ENCODE measurements around the gene MTAP. TPM values are rescaled to one million over a fixed set of nuclear protein-coding genes. Genes with fewer than 3 reads are reported as not detected.

MTAP gene
- total RNA-seq, 1 donor from 2014 or later: 56.1 TPM

GRCh38 chr9:21836437-21837161, 34.2 kb downstream of the MTAP start:
- Mint-ChIP-seq H3K4me3 (ENCODE audit: unreplicated experiment) (no peak overlapping the region), H3K27me3 (ENCODE audit: low read depth, unreplicated experiment) (no peaks in the 10 kb centered on the region), H3K36me3 (ENCODE audit: low read depth, unreplicated experiment) (peaks cover 54% of the 10 kb centered on the region), H3K27ac (ENCODE audit: unreplicated experiment) (peak overlapping the region; percentile 60), H3K9me3 (ENCODE audit: unreplicated experiment) (peaks cover 3% of the 10 kb centered on the region), H3K4me1 (ENCODE audit: low read depth, unreplicated experiment) (peaks cover 28% of the 10 kb centered on the region)
- no peak overlapping the region for H2AFZ ChIP-seq (ENCODE audit: low read depth, low read length)
- no peaks in the 10 kb centered on the region for H3K9me3 ChIP-seq (ENCODE audit: insufficient read depth, low read depth, low read length)
- H3K4me2 ChIP-seq (ENCODE audit: low read length): peak overlapping the region; percentile 73
- peak overlapping the region; percentile 97 for H3K27ac ChIP-seq (ENCODE audit: low read depth, low read length)
- peak overlapping the region; percentile 77 for H3K9ac ChIP-seq (ENCODE audit: low read length)
- DNase-seq (ENCODE audit: low read depth) (peak; percentile 99), FAIRE-seq (peak; percentile 99)
- TF ChIP-seq CTCF (IDR thresholded peaks at IDR 0.05; ENCODE audit: insufficient read depth, low read depth, low read length): no peak
- TF ChIP-seq EZH2 (IDR thresholded peaks at IDR 0.05; ENCODE audit: insufficient read depth, low read length): no peak
- H3K27me3 ChIP-seq (ENCODE audit: insufficient read depth, low read length): no peaks in the 10 kb centered on the region
- peaks cover 42% of the 10 kb centered on the region for H3K4me1 ChIP-seq (ENCODE audit: insufficient read depth, low read length)
- H3K79me2 ChIP-seq (ENCODE audit: insufficient read depth, low read length): peaks cover 30% of the 10 kb centered on the region
- H3K36me3 ChIP-seq (ENCODE audit: insufficient read depth, low read length): peaks cover 44% of the 10 kb centered on the region
- H3K4me3 ChIP-seq (ENCODE audit: insufficient read depth, low read depth, low read length): peak overlapping the region; percentile 2
- H4K20me1 ChIP-seq (ENCODE audit: insufficient read depth, low read length): no peaks in the 10 kb centered on the region

GRCh38 chr9:21837501-21837900, 35.1 kb downstream of the MTAP start:
- H3K4me1 ChIP-seq (ENCODE audit: insufficient read depth, low read length): peaks cover 33% of the 10 kb centered on the region
- peak overlapping the region; percentile 97 for H3K27ac ChIP-seq (ENCODE audit: low read depth, low read length)
- peak overlapping the region; percentile 73 for H3K4me2 ChIP-seq (ENCODE audit: low read length)

More at GRCh38 chr9:21837501-21837900, 35.1 kb downstream of the MTAP start:
- Histone ChIP-seq H4K20me1 (ENCODE audit: insufficient read depth, low read length) (no peaks in the 10 kb centered on the region), H3K9ac (ENCODE audit: low read length) (peak overlapping the region; percentile 77), H3K36me3 (ENCODE audit: insufficient read depth, low read length) (peaks cover 50% of the 10 kb centered on the region), H3K79me2 (ENCODE audit: insufficient read depth, low read length) (peaks cover 26% of the 10 kb centered on the region), H3K9me3 (ENCODE audit: insufficient read depth, low read depth, low read length) (no peaks in the 10 kb centered on the region), H2AFZ (ENCODE audit: low read depth, low read length) (no peak overlapping the region), H3K4me3 (ENCODE audit: insufficient read depth, low read depth, low read length) (no peak overlapping the region), H3K27me3 (ENCODE audit: insufficient read depth, low read length) (no peaks in the 10 kb centered on the region)
- Mint-ChIP-seq H3K4me3 (ENCODE audit: unreplicated experiment) (no peak overlapping the region), H3K27ac (ENCODE audit: unreplicated experiment) (no peak overlapping the region), H3K4me1 (ENCODE audit: low read depth, unreplicated experiment) (peaks cover 19% of the 10 kb centered on the region), H3K27me3 (ENCODE audit: low read depth, unreplicated experiment) (no peaks in the 10 kb centered on the region), H3K36me3 (ENCODE audit: low read depth, unreplicated experiment) (peaks cover 60% of the 10 kb centered on the region), H3K9me3 (ENCODE audit: unreplicated experiment) (peaks cover 7% of the 10 kb centered on the region)
- TF ChIP-seq CTCF (IDR thresholded peaks at IDR 0.05; ENCODE audit: insufficient read depth, low read depth, low read length) (no peak), EZH2 (IDR thresholded peaks at IDR 0.05; ENCODE audit: insufficient read depth, low read length) (no peak)
- no peak for FAIRE-seq
- DNase-seq (ENCODE audit: low read depth): peak; percentile 42
